ENCODE data around the gene PNLIPRP3. TPM values are rescaled to one million over a fixed set of nuclear protein-coding genes. Genes with fewer than 3 reads are reported as not detected.

The PNLIPRP3 gene
- polyA plus RNA-seq, 1 of the 3 experiments (the other 2 are of a cell fraction): not detected

- peak; percentile 66 for DNase-seq
- no peak overlapping the region for H3K9ac ChIP-seq
- WGBS (ENCODE audit: low lambda C conversion rate): 24% methylated on average over 10 of the region's 10 CpGs
These were observed 94.0 kb downstream of the PNLIPRP3 start for GRCh38 chr10:116521424-116522290.

GRCh38 chr10:116522803-116523381 lies 95.2 kb downstream of the PNLIPRP3 start:
- Histone ChIP-seq H3K9me2 (no peaks in the 10 kb centered on the region), H3K27ac (ENCODE audit: low read depth in 2 of 2, low read length in 1 of 2) (no peak overlapping the region), H4K20me1 (ENCODE audit: insufficient read depth) (no peaks in the 10 kb centered on the region), H3K9me3 (no peaks in the 10 kb centered on the region), H3K4me2 (no peak overlapping the region), H3K27me3 (ENCODE audit: insufficient read depth) (no peaks in the 10 kb centered on the region), H3K79me2 (ENCODE audit: insufficient read depth) (no peaks in the 10 kb centered on the region), H3K9ac (no peak overlapping the region), H3F3A (replicated peaks; ENCODE audit: insufficient read depth) (no peaks in the 10 kb centered on the region), H3K4me3 (ENCODE audit: low read depth in 2 of 2, low read length in 1 of 2) (no peak overlapping the region), H3K36me3 (replicated peaks in 1 of 2; ENCODE audit: control insufficient read depth in 1 of 2, insufficient read depth in 2 of 2, low read length in 1 of 2) (no peaks in the 10 kb centered on the region), H2AFZ (ENCODE audit: low read depth) (no peak overlapping the region), H3K4me1 (ENCODE audit: control insufficient read depth in 1 of 2, insufficient read depth in 2 of 2, low read depth in 1 of 2, low read length in 1 of 2) (no peaks in the 10 kb centered on the region)
- POLR2A ChIA-PET: no interaction called here
- 43% methylated on average over 8 of the region's 8 CpGs for WGBS (ENCODE audit: low lambda C conversion rate)
- CTCF ChIA-PET: interaction anchor here (0.8 to 2.3 kb wide), 8 partner anchors 9 to 159 kb away, joined by 3 to 13 read pairs (median 6); no protein-coding TSS in a partner anchor
- TF ChIP-seq POLR2AphosphoS5 (IDR thresholded peaks at IDR 0.05; ENCODE audit: low read depth, low read length) (no peak), FOXJ3 (CRISPR knock-in tag; IDR thresholded peaks at IDR 0.05) (no peak), USF1 (IDR thresholded peaks at IDR 0.05; ENCODE audit: borderline replicate concordance, low read depth) (no peak), CHD2 (IDR thresholded peaks at IDR 0.05; ENCODE audit: low read length, partially characterized antibody) (no peak), MEF2A (IDR thresholded peaks at IDR 0.05; ENCODE audit: borderline replicate concordance, low read depth) (no peak), SMC3 (IDR thresholded peaks at IDR 0.05; ENCODE audit: low read depth, low read length) (no peak), RFX5 (IDR thresholded peaks at IDR 0.05; ENCODE audit: low read length) (no peak), FOXM1 (IDR thresholded peaks at IDR 0.05; ENCODE audit: low read depth) (no peak), JUND (IDR thresholded peaks at IDR 0.05) (no peak), IRF3 (IDR thresholded peaks at IDR 0.05; ENCODE audit: low read depth, low read length) (no peak), GABPA (IDR thresholded peaks at IDR 0.05; ENCODE audit: low read depth) (no peak), SIN3A (IDR thresholded peaks at IDR 0.05; ENCODE audit: borderline replicate concordance, low read depth, low read length) (no peak), EP300 (IDR thresholded peaks at IDR 0.05; ENCODE audit: borderline replicate concordance in 1 of 2, low read depth in 1 of 2, low read length in 1 of 2) (no peak)
- DNase-seq: no peak

More at GRCh38 chr10:116521424-116522290, 94.0 kb downstream of the PNLIPRP3 start:
- H3K4me3 ChIP-seq (ENCODE audit: low read depth in 2 of 2, low read length in 1 of 2): no peak overlapping the region; a peak in 1 of 4 replicates
- H3K4me2 ChIP-seq: no peak overlapping the region
- no peak overlapping the region for H3K27ac ChIP-seq (ENCODE audit: low read depth in 2 of 2, low read length in 1 of 2)
- no peaks in the 10 kb centered on the region for H3K9me3 ChIP-seq
- H3K36me3 ChIP-seq (replicated peaks in 1 of 2; ENCODE audit: control insufficient read depth in 1 of 2, insufficient read depth in 2 of 2, low read length in 1 of 2): no peaks in the 10 kb centered on the region
- no peak for TF ChIP-seq MXI1 (IDR thresholded peaks at IDR 0.05; ENCODE audit: low read depth, low read length)
- peak; percentile 95 for TF ChIP-seq CTCF (IDR thresholded peaks at IDR 0.05)
- TF ChIP-seq RAD21 (IDR thresholded peaks at IDR 0.05; ENCODE audit: low read length): peak; percentile 49; the same call in 1 of the 2 replicates
- no peaks in the 10 kb centered on the region for H3K27me3 ChIP-seq (ENCODE audit: insufficient read depth)
- no peaks in the 10 kb centered on the region for H3K4me1 ChIP-seq (ENCODE audit: control insufficient read depth in 1 of 2, insufficient read depth in 2 of 2, low read depth in 1 of 2, low read length in 1 of 2)
- no peaks in the 10 kb centered on the region for H3K9me2 ChIP-seq
- H2AFZ ChIP-seq (ENCODE audit: low read depth): no peak overlapping the region
- ChIA-PET POLR2A (no interaction called here), CTCF (interaction anchor here (0.7 to 2.3 kb wide), 21 partner anchors 8 to 275 kb away, joined by 3 to 13 read pairs (median 4); partner anchors contain the start of gene PNLIP)
- H4K20me1 ChIP-seq (ENCODE audit: insufficient read depth): no peaks in the 10 kb centered on the region
- H3F3A ChIP-seq (replicated peaks; ENCODE audit: insufficient read depth): no peaks in the 10 kb centered on the region
- H3K79me2 ChIP-seq (ENCODE audit: insufficient read depth): no peaks in the 10 kb centered on the region
